ENCODE measurements around the gene EID3.
"Not testable (repeated sequence)": the region's sequence is repeated elsewhere in the genome, so short reads cannot be mapped to it uniquely, and the experiment has no call there.

The EID3 gene

DNA sequence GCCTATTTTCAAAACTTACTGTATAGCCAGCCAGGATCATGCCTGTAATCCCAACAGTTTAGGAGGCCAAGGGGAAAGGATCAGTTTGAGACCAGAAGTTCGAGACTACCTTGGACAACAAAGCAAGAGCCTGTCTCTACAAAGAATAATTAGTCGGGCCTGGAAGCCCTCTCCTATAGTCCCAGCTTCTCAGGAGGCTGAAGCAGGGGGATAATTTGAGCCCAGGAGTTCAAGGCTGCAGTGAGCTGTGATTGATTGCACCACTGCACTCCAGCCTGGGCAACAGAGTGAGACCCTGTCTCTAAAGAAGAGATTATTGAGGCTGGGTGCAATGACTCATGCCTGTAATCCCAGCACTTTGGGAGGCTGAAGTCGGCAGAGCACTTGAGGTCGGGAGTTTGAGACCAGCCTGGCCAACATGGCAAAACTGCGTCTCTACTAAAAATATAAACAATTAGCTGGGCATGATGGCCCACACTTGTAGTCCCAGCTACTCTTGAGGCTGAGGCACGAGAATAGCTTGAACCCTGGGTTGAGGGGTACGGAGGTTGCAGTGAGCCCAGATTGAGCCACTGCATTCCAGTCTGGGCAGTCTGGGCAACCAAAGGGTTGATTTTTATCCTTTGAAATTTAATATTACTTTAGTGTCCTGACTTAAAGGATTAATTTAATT is 14.1 kb downstream of the EID3 start:
- in situ Hi-C loops (cut with HindIII; ENCODE audit: low sequenced_read_pairs), result no loop called here
- H3K4me3 ChIP-seq (ENCODE audit: low read depth, low read length), result no peak overlapping the region
- no peak for DNase-seq (ENCODE audit: low read depth, low spot score)
- TF ChIP-seq, protein P1, sequence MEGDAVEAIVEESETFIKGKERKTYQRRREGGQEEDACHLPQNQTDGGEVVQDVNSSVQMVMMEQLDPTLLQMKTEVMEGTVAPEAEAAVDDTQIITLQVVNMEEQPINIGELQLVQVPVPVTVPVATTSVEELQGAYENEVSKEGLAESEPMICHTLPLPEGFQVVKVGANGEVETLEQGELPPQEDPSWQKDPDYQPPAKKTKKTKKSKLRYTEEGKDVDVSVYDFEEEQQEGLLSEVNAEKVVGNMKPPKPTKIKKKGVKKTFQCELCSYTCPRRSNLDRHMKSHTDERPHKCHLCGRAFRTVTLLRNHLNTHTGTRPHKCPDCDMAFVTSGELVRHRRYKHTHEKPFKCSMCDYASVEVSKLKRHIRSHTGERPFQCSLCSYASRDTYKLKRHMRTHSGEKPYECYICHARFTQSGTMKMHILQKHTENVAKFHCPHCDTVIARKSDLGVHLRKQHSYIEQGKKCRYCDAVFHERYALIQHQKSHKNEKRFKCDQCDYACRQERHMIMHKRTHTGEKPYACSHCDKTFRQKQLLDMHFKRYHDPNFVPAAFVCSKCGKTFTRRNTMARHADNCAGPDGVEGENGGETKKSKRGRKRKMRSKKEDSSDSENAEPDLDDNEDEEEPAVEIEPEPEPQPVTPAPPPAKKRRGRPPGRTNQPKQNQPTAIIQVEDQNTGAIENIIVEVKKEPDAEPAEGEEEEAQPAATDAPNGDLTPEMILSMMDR (IDR thresholded peaks at IDR 0.05; ENCODE audit: low read depth, low read length), result no peak

DNA sequence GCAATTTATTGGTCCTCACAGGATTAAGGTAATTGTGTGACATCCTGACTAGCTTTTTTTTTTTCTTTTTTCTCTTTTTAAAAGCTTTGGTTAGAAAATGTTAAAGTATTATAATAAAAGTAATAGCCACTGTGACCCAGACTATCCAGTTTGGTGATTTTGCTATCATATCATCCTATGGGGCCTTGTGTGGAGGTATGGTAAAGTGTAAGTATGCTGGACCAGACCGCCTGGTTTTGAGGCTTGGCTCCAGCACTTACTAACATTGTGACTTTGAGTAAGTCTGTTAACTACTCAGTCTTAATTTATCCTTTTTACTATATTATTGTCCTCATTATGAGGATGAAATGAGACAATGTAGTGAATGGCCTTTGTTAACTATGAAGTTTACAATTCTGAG is 15.5 kb downstream of the EID3 start:
- in situ Hi-C loops (cut with HindIII; ENCODE audit: low sequenced_read_pairs), result no loop called here

DNA sequence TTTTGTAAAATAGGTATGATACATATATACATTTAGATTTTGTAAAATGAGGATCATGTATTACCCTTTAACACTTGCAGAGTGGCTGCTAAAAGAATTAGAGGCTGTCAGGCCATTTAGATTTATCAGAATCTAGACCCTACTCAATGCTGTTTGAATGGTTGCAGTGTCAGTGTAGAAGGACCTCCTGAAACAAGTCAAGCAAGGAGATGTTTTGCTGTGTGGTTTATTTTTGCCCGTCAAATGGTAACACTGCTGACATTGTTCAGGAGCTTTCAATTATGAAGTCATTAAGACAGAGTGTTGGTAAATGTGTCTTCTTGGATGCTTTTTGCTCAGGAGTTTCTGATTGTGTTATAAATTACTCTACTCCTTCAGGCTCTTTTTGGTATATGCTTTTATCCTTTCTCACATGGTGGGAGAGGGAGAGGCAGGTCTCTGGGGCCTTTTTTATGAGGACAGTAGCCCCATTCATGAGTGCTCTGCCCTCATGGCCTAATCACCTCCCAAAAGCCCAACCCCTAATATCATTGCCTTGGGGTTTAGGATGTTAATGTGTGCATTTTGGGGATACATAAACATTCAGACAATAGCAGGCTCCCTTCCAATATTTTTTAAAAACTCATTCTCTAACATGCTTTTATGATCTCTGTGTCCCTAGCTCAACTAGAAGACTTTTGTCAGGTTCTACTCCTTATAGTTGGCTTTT is 16.5 kb downstream of the EID3 start:
- in situ Hi-C loops (cut with HindIII; ENCODE audit: low sequenced_read_pairs), result no loop called here
- H3K4me3 ChIP-seq (ENCODE audit: low read depth, low read length), result no peak overlapping the region
- no peak for DNase-seq (ENCODE audit: low read depth, low spot score)
- TF ChIP-seq, protein P1 (IDR thresholded peaks at IDR 0.05; ENCODE audit: low read depth, low read length), result no peak

More for the DNA sequence above, 15.5 kb downstream of the EID3 start:
- no peak overlapping the region for H3K4me3 ChIP-seq (ENCODE audit: low read depth, low read length)
- TF ChIP-seq, protein P1 (IDR thresholded peaks at IDR 0.05; ENCODE audit: low read depth, low read length), result no peak
- DNase-seq (ENCODE audit: low read depth, low spot score), result no peak

DNA sequence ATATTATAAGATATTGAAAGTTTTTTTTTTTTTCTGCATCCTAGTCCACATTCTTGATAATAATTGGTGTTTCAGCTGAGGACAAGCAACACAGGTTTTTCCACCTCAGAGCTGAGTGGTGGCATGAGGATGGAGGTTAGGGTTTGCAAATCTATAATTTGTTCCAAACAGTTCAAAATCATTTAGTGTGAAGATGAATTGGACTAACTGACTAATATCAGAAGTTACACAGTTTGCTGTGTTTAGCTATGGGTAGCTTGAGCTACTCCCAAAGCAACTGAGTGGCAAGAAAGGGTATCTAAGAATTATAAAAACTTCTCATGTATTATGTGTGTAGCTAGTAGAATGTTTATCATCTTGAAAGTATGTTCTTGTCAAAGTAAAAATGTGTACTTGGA is 17.1 kb downstream of the EID3 start:
- H3K4me3 ChIP-seq (ENCODE audit: low read depth, low read length), result no peak overlapping the region
- in situ Hi-C loops (cut with HindIII; ENCODE audit: low sequenced_read_pairs), result no loop called here
- no peak for DNase-seq (ENCODE audit: low read depth, low spot score)
- TF ChIP-seq, protein P1 (IDR thresholded peaks at IDR 0.05; ENCODE audit: low read depth, low read length), result no peak

DNA sequence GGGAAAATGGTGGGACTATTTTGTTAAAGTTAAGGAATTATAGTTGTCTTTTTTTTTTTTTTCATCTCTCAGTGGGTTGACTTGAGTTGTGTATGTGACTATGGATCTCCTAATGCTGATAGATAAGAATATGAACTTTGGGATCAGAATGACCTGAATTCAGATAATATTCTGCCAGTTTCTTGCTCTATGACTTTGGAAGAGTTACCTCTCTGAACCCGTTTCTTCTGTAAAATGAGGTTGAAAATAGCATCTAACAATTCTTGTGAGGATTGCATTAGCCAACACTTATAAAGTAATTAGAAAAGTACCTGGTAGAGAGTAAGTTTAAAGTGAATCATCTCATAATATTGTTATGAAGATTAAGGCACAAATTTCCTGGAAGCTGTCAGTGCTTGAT is 18.4 kb downstream of the EID3 start:
- TF ChIP-seq, protein P1 (IDR thresholded peaks at IDR 0.05; ENCODE audit: low read depth, low read length), result no peak
- H3K4me3 ChIP-seq (ENCODE audit: low read depth, low read length), result no peak overlapping the region
- DNase-seq (ENCODE audit: low read depth, low spot score), result no peak
- in situ Hi-C loops (cut with HindIII; ENCODE audit: low sequenced_read_pairs), result no loop called here

DNA sequence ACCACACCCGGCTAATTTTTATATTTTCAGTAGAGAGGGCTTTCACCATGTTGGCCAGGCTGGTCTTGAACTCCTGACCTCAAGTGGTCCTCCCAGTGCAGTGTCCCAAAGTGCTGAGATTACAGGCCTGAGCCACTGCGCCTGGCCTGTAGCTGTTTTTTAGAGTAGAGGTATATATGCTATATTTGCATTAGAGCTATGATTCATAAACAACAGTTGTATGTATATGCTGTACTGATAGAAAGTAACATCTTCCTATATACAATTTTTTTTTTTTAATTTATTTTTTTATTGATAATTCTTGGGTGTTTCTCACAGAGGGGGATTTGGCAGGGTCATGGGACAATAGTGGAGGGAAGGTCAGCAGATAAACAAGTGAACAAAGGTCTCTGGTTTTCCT is 19.0 kb downstream of the EID3 start:
- in situ Hi-C loops (cut with HindIII; ENCODE audit: low sequenced_read_pairs); H3K4me3 ChIP-seq (ENCODE audit: low read depth, low read length); DNase-seq (ENCODE audit: low read depth, low spot score): not testable (repeated sequence)

DNA sequence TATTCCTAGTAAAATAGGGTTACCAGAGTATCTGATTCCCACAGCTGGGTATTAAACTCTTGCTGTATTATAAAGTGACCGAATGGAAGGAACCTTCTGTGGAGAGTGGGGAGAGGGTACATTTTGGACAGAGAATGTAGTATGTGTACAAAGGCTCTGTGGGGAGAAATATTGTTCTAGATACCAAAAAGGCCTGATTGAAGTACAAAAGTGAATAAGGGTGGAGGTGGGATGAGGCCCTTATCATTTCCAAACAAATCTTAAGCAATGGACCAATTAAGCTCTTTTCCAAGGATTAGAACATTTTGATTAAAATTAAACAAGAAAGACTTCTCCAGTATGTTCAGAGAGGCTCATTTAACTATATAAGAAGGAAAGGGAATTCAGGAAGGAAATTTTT is 20.4 kb downstream of the EID3 start:
- in situ Hi-C loops (cut with HindIII; ENCODE audit: low sequenced_read_pairs), result no loop called here
- TF ChIP-seq, protein P1 (IDR thresholded peaks at IDR 0.05; ENCODE audit: low read depth, low read length), result no peak
- H3K4me3 ChIP-seq (ENCODE audit: low read depth, low read length), result no peak overlapping the region
- DNase-seq (ENCODE audit: low read depth, low spot score), result no peak

DNA sequence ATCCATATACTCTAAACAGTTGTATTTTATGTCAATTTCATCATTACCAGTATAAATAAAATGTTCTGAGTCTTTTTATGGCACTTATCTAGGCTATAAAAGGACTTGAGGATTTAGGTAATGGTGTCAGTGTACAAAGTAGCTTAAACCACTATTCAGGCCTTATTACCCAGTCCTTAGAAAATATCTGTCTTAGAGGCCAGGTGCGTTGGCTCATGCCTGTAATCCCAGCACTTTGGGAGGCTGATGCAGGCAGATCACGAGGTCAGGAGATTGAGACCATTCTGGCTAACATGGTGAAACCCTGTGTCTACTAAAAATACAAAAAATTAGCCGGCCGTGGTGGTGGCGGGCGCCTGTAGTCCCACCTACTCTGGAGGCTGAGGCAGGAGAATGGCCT is 24.7 kb downstream of the EID3 start:
- DNase-seq (ENCODE audit: low read depth, low spot score); H3K4me3 ChIP-seq (ENCODE audit: low read depth, low read length); in situ Hi-C loops (cut with HindIII; ENCODE audit: low sequenced_read_pairs): not testable (repeated sequence)

Data from astrocyte of the spinal cord (primary cell).